PFSK-1 (cell line): Measurements from ENCODE around the gene KCNA2.

Source experiments
- FOXP2 ChIP-seq: optimal IDR thresholded peaks from 2 replicates; pipeline ENCODE3; 2011; ENCODE audit warnings: borderline replicate concordance, control low read depth, inconsistent platforms; ENCODE audit not compliant: insufficient read depth; ENCODE audit errors: extremely low read length, extremely low read depth
- POLR2AphosphoS5 ChIP-seq: IDR thresholded peaks from 2 replicates; pipeline ENCODE4 v1.6.1; 2012; ENCODE audit warnings: low read depth, mild to moderate bottlenecking, control low read depth, low read length, moderate library complexity
- SIN3A ChIP-seq: IDR thresholded peaks from 2 replicates; pipeline ENCODE4 v1.6.1; 2012; ENCODE audit warnings: mild to moderate bottlenecking, low read length, moderate library complexity, borderline replicate concordance; ENCODE audit not compliant: insufficient read depth
- TAF1 ChIP-seq: IDR thresholded peaks from 2 replicates; pipeline ENCODE4 v1.6.1; 2012; ENCODE audit warnings: low read length, control low read depth, borderline replicate concordance; ENCODE audit not compliant: insufficient read depth
- TF ChIP-seq, protein P1 (sequence below), 2 experiments: IDR thresholded peaks; 2 replicates each; pipeline versions ENCODE4 v1.6.1 to v1.8.0; 2011 to 2012; ENCODE audit warnings: low read depth in 2 of 2, low read length in 2 of 2, control low read depth in 1 of 2, inconsistent platforms in 1 of 2, mild to moderate bottlenecking in 1 of 2, moderate library complexity in 1 of 2; ENCODE audit not compliant: insufficient read depth in 1 of 2

The KCNA2 gene

DNA sequence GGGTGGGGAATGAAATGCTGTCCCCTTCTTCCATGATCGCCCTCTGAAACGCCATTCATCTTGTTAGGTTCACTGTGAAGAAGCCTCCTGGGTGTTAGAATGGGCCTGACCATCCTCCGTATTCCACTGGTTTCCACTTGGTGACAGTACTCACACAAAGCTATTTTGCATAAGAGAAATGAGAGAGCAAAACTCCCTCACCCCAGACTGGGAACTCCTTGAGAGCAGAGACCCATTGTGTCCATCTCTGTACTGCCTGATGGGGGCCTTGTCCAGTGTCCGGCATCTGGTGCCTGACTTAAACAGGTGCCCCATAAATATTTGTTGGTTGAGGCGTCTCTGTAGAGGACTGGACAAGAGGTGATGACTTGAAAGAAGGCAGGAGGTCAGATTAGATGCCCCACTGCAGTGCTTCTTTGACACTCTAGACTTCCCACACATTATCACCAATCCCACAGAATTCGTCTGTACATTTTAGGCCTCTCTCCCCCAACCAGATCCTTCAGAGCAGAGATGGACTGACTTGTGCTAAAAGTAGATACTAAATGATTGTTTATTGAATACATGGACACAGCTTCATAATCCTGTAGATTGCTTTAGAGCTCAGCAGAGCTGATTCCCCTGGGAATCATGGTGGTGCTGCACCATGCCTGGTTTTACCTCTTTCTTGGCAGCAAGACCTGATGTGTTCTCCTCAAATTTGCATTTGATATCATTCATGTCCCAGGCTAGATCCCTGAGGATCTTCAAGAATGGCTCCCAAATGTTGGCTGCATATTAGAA, 22.4 kb upstream of the KCNA2 start:
- TF ChIP-seq POLR2AphosphoS5 (no peak), TAF1 (no peak), SIN3A (no peak), FOXP2 (no peak)
- TF ChIP-seq, protein P1, sequence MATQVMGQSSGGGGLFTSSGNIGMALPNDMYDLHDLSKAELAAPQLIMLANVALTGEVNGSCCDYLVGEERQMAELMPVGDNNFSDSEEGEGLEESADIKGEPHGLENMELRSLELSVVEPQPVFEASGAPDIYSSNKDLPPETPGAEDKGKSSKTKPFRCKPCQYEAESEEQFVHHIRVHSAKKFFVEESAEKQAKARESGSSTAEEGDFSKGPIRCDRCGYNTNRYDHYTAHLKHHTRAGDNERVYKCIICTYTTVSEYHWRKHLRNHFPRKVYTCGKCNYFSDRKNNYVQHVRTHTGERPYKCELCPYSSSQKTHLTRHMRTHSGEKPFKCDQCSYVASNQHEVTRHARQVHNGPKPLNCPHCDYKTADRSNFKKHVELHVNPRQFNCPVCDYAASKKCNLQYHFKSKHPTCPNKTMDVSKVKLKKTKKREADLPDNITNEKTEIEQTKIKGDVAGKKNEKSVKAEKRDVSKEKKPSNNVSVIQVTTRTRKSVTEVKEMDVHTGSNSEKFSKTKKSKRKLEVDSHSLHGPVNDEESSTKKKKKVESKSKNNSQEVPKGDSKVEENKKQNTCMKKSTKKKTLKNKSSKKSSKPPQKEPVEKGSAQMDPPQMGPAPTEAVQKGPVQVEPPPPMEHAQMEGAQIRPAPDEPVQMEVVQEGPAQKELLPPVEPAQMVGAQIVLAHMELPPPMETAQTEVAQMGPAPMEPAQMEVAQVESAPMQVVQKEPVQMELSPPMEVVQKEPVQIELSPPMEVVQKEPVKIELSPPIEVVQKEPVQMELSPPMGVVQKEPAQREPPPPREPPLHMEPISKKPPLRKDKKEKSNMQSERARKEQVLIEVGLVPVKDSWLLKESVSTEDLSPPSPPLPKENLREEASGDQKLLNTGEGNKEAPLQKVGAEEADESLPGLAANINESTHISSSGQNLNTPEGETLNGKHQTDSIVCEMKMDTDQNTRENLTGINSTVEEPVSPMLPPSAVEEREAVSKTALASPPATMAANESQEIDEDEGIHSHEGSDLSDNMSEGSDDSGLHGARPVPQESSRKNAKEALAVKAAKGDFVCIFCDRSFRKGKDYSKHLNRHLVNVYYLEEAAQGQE (IDR thresholded peaks at IDR 0.05; ENCODE audit: insufficient read depth in 1 of 2, low read depth in 2 of 2, low read length in 2 of 2) = no peak

DNA sequence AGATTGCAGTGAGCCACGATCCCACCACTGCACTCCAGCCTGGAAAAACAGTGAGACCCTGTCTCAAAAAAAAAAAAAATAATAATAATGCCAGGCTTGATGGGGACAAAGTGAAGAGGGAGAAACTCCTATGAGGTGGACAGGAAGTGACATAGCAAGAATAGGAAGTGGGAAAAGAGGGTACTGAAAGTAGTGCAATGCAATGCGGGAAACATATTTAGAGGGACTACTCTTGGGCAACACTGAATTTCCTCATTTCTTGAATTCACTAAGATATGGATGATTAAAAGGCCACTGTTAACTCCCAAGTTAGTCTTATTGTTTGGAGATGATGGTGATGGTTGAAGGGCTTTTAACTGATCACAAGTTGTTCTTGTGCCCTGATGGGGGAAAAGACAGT, 21.6 kb upstream of the KCNA2 start:
- TF ChIP-seq POLR2AphosphoS5 = no peak
- TF ChIP-seq TAF1 = no peak
- TF ChIP-seq SIN3A = no peak
- no peak for TF ChIP-seq FOXP2
- TF ChIP-seq, protein P1 (IDR thresholded peaks at IDR 0.05; ENCODE audit: insufficient read depth in 1 of 2, low read depth in 2 of 2, low read length in 2 of 2) = no peak

DNA sequence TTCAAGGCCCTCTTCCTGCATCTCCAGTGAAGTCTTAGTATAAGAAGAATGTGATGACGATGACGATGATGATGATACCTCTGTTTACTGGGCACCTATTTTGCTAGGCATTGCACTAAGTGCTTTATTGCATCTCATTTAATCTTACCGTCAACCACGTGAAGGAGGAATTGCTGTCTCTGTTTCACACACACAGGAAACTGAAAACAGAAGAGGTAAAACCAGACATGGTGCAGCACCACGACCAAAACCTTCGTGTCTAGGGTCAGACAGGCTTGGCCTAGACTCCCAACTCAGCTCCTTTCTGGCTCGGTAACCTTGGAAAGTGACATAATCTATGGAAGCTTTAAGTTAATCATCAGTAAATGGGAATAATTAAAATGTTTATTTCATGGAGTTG, 20.7 kb upstream of the KCNA2 start:
- no peak for TF ChIP-seq TAF1
- no peak for TF ChIP-seq SIN3A
- TF ChIP-seq POLR2AphosphoS5 = no peak
- TF ChIP-seq, protein P1 (IDR thresholded peaks at IDR 0.05; ENCODE audit: insufficient read depth in 1 of 2, low read depth in 2 of 2, low read length in 2 of 2) = no peak
- TF ChIP-seq FOXP2 = no peak

DNA sequence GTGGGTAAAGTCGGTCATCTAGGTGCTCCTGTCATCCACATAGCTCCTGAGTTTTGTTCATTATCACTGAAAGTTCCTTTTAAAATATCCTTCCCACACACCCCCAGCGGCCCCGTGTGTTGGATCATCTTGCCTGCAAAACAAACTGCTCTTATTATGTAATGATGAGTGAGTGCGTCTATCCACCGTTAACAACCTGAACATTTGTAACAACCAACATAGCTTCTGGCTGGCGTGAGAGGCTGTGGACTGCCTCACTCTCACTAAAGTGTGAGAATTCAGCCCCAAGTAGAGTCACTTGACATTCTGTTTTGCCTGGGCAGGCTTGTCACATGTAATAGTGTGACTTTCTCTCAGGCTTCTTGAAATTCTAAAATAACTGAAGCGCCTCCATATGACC, 14.5 kb upstream of the KCNA2 start:
- TF ChIP-seq TAF1 = no peak
- no peak for TF ChIP-seq SIN3A
- TF ChIP-seq, protein P1 (IDR thresholded peaks at IDR 0.05; ENCODE audit: insufficient read depth in 1 of 2, low read depth in 2 of 2, low read length in 2 of 2) = no peak
- TF ChIP-seq POLR2AphosphoS5 = no peak
- no peak for TF ChIP-seq FOXP2

DNA sequence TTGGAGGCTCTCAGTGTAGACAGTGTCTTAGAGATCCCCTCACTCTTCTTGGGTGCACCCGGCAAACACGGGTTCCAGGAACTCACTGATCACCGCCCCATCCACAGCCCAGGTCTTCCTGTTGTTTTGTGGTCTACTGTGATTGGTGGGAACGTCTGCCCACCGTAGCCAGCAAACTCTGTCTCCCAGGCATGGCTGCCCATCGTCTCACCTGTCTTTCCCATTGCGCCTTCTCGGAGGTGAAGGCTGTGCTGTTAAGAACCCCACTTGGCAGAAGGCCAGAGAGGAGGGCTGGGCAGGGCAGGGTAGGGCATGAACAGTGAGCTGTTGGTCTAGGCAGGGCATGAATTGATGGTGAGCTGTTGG, 14.1 kb upstream of the KCNA2 start:
- TF ChIP-seq POLR2AphosphoS5 (no peak), TAF1 (no peak), FOXP2 (no peak), SIN3A (no peak)
- TF ChIP-seq, protein P1 (IDR thresholded peaks at IDR 0.05; ENCODE audit: insufficient read depth in 1 of 2, low read depth in 2 of 2, low read length in 2 of 2) = no peak
